HG03097 (cell line): ENCODE results near the gene PYGL.
"Not testable (repeated sequence)": the region's sequence is repeated elsewhere in the genome, so short reads cannot be mapped to it uniquely, and the experiment has no call there.

ENCODE experiments used
- ATAC-seq: cut with Tn5 transposase; IDR thresholded peaks from one replicate; pipeline ENCODE4 v1.9.1; 2021; ENCODE audit not compliant: unreplicated experiment, low FRiP score

PYGL gene

DNA sequence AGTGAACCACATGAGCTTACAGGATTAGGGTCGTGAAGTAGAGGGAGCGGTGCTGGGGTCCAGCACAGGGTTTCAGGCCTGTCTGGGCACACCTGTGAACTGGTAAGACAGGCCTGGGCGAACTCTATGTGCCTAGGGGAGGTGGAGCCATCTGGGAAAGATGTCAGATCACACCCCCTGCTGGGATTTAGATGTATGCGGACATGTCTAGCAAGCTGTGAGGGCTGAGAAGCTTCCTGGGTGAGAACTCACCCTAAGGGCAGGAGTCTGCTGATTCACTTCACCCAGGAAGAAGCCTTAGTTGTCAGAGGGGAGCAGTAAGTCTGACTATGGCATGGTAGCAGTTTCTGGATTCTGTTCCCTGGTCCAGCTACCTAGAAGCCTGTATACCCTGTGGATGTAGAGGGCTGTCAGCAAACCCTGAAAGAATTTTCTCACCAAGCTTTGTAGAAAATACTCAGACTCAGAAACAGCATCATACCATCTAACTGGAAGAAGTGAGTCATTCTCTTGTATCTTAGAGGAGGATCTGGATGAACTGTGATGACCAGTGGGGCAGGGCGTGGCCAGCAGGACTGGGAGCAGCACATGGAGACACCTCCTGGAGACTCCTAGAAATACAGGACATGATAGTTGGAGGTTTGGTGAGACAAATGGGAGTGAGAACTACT lies 11.2 kb upstream of the PYGL start:
- ATAC-seq, result no peak

DNA sequence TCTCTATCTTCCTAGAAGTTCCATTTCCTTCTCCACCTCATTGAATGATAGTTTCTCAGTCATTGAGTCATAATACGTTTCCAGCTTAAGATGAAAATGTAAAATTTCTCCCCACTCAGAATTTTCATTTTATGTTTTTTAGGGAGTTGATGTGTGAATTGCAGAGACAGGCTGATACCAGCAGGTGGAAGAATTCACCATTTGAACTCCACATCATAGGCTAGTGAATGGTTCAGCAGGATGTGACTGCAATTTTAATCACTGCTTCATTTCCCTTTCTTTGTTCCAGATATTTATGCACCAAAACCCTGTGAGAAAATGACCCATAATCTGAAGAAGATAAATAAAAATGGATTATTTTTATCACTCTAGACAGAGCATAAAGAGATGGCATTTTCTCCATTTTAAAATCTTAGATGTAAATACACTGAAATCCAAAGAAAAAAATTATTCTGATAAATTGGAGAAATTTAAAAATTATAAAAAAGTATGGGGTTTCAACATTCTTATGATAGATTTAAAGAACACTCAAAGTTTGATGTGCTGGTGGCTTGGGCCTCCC lies 10.6 kb upstream of the PYGL start:
- no peak for ATAC-seq

DNA sequence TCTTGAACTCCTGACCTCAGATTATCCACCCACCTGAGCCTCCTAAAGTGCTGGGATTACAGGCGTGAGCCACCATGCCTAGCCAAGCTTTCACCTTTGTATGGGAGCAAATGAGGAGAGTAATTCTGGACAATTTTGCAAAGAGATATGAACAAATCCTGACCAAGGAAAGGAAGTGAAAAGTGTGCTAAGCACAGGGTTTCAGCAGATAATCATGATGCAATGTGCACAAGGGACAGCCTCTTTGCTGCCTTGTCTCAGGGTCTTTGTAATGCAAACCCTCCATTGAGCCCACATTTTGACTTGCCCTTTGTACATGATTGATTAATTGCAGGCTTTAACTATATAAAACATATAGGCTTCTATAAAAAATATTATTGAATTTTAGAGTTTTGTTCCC lies 9.2 kb upstream of the PYGL start:
- no peak for ATAC-seq

DNA sequence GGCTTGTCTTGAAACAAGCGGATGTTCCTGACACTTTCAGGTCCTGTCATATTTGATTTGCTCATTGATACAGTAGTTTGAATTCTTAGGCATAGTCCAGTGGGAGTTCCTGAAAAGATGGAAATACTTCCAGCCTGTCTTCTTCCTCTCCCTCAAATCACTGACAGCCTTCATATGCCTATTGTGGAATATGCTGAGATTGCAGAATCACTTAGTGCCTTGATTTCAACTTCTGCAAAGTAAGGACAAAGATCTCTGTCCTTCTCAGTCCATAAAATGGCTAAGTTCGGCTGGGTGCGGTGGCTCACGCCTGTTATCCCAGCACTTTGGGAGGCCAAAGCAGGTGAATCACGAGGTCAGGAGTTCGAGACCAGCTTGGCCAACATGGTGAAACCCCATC lies 6.7 kb upstream of the PYGL start:
- ATAC-seq, result no peak

DNA sequence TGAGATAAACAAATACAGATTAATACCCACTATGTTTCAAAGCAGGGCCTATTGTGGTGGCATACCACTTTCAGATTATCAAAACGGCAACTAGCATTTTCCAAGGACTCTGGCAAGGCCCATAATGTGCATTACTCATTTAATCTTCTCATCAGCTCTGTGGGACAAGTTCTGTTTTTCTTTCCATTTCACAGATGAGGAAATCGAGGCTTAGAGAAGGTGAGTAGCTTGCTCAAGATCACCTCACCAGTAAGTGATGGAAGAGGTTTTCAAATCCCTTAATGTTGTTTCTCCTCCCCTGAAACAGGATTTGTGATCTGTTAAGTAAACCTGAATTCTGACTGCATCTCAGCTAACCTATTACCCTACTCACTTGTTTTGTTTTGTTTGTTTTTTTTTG lies 3.9 kb upstream of the PYGL start:
- no peak for ATAC-seq

DNA sequence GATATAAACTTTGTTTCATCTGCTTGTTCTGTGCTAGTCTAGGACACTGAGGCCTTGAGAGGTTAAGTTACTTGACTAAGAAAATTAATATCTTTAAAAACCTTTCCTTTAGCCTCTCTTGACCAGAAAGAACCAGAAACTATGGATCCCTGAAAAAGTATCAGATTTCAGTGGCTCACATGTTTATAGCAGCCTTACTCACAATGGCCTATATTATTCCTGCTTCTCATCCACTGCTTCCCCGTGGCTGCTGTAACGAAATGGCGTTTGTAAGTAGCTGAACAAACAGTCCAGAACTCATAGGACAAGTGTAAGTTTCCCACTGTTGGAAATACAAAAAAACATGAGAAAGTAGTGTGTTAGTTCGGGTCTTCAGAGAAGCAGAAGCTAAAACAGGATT lies 3.2 kb upstream of the PYGL start:
- ATAC-seq, result no peak

DNA sequence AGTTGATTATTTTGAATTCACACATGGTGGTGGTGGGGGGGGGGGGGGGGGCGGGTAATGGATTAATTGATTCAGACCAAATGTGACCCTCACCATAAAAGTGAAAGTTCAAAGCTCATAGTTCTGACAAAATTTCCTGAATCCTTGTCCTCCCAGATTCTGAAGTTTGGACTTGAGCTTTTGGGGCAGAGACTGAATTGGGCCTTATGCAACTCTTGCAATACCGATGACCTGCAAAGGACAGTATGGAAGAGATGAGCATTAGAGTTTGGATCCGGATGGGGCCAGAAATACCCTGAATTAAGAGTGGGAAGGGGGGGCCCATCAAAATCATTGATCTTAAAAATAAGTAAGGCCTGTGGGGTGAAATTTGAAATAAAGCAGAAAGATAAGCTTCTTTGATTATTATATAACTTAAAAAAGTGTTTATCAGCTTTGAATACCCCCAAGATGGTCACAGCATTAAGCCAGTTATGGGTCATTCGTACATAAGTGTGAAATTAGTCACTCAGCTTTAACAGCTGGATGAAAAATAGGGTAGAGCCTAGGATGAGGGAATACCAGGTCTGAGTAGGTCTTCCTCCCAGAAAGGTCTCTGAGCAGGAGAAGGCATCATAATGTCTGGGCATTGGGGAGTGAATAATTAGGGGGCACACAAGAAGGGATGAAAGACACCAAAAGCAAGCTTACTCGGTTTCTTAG lies 2.1 kb upstream of the PYGL start:
- ATAC-seq, result no peak

DNA sequence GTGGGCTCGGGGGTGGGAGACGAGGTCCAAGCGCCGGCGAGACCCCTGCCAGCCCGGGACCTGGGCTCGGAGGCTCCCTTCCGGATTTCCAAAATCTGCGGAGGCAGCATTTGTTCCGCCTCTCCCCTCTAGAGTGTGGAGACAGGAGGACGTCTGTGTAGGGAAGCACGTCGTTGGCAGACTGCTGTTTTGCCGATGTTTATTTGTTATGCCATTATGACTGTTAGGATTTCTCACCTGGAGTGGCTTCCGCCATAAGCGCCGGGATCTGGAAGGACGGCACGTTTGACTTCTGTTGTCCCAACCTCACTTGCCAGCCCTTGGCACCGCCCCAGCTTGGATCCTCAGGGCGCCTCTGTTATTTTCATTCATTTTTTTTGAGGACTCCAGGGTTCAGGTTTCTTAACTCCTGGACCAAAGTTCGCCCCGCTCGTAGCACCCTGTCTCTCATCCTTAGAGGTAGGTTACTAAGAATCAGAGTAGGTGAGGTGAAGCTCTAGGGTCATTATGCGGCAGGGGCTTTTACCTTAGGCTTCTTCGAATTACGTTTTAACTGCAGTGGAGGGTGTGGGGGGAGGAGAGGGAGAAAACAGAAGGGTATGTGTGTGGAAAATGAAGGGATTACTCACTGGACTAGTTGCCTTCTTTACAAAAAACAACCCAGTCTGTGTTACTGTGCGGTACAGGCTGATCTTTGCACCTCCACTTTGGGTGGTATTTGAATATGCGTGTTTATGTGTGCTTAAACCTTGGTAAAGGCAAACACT lies 547 bp upstream of the PYGL start:
- ATAC-seq, result no peak

DNA sequence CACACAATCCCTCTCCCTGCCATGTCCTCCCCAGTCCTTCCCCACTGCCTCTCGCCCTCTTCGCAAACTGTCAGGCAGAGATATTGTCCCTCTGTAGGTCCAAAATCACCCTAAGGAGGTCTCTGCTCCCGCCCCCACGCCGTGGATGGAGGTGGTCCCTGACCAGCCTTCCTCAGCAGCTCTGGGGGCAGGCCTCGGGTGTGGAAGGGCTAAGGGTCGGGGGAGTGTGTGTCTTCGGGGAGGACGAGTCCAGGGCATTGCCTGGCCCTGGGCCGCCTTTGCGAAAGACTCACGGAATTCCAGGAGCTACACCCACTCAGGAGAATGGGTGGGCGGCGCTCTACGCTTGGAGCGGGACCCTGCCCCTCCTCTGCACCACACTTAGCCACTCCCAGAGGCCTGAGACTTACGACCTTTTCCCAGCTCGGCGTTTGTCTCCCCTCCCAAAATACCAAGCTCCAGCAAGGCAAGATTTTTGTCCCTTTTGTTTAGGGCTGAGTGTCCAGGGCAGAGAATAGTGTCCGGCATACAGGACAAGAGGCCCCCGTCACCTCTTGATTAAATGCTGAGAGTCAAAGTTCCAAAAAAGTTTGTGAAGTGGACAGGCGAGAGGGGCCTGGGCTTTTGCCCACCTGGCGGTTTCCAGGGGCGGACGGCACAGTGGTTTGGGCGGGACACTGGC lies 881 bp downstream of the PYGL start:
- ATAC-seq, result no peak

DNA sequence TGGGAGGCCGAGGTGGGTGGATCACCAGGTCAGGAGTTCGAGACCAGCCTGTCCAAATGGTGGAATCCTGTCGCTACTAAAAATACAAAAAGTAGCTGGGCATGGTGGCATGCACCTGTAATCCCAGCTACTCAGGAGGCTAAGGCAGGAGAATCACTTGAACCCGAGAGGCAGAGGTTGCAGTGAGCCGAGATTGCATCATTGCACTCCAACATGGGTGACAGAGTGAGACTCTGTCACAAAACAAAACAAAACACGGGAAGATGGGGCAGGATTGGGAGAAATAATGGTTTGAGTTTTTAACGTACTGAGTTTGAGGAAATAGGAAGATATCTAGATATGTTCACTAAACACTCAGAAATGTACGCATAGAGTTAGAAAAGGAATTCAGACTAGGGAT lies 2.6 kb downstream of the PYGL start:
- not testable (repeated sequence) for ATAC-seq

DNA sequence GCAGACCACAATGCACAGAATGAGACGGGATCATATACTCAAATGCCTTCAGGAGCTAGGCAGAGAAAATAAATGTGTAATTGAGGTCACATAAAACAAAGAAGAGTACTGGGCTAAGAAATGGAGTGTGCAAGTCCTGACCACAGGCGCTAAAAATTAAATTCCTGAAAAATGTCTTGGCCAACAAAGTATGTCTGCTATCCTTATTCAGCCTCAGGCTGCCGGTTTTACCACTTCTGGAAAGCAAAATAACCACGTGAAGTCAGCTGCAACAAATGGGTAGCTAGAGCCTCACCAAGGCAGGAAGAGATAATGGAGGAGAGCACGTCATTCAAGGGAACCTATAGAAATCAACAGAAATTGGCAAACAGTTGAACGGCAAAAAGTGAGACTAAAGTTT lies 3.1 kb downstream of the PYGL start:
- no peak for ATAC-seq

DNA sequence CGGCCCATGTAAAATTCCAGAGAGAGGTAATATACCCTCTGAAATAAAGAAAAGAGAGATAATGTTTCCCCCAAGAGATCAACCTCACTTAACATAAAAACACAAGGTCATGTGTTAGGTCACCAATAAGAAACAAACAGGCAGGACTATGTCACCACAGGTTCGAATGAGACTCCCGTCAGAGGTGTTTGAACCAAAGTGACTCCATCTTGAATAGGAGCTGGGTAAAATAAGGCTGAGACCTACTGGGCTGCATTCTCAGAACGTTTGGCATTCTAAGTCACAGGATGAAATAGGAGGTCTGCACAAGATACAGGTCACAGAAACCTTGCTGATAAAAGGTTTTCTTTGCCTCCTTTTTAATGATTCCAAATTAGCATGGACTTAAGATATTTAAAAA lies 6.5 kb downstream of the PYGL start:
- no peak for ATAC-seq

DNA sequence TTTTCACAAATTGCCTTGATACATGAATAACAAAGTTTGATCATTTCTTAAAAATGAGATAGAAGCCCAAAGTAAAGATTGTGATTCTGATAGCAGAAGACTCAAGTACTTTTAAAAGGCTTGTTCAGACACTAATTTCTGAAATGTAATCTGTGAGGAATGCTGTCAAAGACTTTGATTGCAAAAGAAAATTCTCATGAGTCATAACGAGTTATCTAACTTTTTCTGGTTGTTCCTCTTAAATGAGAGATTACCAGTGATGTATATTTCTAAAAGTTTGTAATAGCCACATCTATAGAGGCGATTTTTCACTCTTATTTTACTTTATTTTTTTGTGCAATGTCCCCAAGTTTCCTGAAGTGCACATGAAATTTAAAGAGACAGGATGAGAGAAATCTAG lies 7.0 kb downstream of the PYGL start:
- no peak for ATAC-seq

DNA sequence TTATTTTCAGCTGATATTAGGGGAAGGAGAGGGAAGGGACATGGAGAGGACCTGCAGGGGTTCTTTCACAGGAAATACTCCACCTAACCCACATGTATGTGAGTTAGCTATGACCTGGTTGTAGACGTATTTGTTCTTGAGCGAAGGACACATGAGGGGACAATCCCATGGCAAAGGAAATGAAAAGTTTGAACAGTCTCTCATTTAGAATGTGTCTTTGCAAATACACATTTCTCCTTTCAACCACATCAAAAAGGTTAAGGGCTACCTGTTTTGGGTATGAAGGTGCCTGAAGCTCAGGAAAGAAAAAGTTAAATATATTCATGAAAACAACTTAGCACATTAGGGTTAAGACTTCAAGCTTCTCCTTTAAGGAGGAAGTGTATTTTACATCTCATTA lies 7.4 kb downstream of the PYGL start:
- ATAC-seq, result no peak

DNA sequence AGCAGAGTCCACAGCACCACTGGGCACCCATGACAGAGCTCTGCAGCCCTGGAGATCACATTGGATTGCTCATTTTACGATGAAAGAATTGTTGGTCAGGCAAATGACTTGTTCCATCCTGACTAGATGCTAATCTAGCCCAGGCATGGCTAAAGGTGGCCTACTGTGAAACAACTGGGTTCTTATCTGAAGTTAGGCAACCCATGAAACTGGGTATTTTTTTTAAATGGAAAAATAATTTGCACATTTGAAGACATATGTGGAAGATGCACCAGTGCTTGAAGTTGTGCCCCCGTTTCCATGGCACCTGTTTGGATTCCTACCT lies 8.3 kb downstream of the PYGL start:
- no peak for ATAC-seq

DNA sequence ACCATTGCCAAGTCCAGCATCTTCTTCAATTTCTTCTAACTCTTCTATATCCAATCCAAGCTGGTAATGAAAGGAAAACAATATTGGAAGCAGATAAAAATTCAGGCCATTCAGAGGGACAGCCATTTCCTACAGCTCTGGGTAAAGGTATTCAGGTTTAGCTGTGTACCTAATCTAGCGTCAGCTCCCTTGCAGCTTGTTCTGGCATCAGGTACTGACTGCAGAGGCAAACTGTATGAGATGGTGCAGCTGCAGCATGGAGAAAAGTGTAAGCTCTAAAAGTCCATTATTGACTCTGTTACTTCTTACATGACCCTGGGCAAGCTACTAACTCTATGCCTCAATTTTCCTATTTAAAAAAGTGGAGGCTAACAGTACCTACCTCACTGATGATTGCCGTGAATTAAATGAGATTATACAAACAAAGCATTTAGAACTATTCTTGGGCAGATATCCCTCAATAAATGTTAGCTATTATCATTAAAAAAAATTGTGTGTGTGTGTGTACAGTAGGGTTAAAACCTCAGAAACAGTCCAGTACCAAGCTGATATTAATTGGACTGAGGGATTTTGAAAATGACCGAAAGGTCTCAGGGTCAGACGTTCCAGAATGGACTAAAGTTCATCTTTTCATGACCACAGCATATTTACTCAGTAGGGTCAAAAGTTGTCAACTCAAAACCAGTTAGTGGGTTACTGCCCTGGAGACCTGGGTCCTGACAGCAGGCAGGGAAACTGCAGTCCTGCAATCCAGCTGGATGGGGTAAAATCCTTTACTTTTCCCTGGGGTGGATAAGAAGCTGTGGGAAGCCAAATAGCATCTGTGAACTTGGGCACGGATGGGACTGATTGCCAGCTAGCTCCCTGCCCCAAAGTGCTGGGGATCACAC lies 8.9 kb downstream of the PYGL start:
- ATAC-seq, result no peak

DNA sequence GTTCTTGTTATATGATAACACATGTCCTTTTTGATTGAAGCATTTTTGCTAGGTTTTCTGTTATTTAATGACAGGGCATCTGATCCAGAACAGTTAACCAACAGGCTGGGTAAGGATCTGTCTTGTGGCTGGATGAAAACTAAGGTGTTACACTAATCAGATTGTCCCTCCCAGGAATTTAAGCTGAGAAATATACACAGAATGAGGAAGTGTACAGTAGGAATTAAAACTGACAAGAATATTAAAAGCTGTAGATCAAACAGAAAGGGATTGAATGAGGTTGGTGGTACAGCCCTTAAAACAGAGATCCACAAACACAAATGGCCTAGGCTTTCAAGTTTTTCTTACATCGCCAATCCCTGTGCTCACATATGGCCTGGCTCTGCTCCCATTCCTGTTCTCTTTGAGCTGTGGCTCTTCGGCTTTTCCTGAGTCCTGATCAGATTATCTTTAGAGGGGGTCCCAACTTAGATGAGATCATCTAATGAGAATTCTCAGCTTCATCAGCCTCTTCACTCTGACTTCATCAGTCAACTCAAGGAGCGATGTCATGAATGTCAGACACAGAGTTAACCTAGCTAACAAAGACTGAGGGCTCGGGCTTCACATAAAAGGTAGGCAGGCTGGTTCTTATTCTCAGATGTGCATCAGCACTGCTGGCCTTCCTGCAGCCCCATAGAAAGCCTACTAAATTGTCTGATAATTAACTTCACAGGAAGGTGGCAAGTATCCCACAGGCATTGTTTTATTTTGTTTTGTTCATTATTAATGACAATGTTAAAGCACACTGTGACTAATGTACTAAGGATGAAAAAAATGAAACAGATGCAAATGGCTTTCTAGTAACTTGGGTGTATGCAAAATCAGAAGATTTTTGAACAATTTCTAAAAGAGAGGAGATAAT lies 11.4 kb downstream of the PYGL start:
- no peak for ATAC-seq

DNA sequence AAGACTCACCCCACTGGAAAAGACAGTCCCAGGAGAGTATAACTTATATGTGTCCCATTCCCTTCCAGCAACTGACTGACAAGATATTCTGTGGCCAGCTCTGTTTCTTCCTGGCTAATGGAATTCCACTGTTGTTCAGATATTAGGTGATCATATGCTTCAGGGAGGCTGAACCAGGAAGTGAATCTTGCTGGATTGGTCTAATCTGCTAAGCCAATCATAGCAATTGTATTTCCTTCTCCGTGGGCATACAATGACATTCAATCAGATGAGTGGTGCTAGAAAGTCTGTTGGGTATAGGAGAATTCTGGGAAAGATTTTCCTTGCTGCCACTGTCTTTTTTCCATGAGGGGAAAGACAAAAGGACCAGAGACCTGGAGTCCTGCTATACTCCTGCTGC lies 12.1 kb downstream of the PYGL start:
- no peak for ATAC-seq

DNA sequence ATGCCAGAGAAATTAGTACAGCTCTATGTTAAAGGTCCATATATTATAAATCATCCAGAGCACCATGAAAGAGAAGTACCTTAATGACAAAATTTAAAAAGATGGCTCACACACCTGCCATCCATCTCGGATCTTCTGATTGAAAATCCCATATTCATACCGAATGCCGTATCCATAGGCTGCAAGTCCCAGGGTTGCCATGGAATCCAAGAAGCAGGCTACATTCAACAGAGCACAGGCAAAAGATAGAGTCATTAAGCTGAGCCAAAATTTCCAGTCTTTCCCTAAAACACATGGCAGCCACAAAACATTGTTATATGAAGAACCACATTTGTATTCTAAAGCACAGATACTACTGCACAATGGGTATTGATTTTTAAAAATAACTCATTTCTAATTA lies 12.7 kb downstream of the PYGL start:
- no peak for ATAC-seq
